Measurements from ENCODE around the gene ZP2.
"Not testable (repeated sequence)": the region's sequence is repeated elsewhere in the genome, so short reads cannot be mapped to it uniquely, and the experiment has no call there.

The ZP2 gene

DNA sequence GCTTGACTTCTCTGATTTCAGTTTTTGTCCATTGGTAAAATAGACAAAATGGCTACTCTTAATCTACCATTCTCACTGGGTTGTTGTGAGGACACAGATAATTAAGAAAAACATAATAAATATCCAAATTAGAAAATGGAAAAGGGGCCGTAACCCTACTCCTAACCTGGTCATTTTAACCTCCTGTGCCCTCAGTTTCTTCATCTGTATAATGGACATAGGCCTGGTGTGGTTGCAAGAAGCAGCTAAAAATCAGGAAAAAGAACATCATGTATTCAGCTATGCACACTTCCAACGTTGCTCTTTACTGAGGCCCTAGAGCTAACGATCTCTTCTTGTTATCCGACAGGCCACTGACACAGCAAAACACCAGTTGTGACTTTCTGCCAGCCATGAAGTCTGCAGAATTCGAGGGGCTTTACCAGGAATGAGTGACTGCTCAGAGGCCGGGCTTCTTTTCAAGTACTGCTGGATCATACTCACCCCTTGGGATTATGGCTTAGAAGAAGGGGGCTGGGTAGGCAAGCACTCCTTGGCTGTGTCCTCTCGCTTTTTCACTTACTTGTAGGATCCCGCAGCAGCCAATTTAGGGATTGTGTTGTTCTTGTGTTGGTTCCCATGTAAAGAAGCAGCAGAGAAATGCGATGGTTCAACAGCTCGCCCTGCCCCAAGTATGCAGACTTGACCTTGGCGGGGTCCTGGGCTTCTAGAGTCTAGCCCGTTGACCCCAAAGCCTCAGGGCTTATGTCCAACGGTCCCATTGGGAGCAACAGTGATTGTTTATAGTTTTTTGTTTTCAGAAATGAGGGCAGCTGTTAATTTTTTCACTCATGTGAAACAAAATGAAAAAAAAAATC lies 32.0 kb downstream of the ZP2 start:
- in situ Hi-C loops (cut with MboI; ENCODE audit: low sequenced_read_pairs): no loop called here

DNA sequence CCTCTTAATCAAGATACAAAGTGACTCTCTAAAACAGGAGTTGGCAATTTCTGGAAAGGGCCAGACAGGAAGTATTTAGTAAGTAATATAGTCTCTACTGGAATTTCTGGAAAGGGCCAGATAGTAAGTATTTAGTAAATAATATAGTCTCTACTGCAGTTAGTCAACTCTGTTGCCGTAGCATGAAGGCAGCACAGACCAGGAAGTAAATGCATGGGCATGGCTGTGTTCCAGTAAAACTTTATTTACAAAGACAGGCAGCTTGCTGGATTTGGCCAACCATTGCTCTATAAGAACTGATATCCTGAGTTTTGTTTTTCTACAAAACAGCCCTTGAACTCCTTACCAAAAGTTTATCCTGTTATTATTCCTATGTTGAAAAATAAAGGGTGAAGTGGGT lies 36.0 kb downstream of the ZP2 start:
- in situ Hi-C loops (cut with MboI; ENCODE audit: low sequenced_read_pairs): no loop called here

DNA sequence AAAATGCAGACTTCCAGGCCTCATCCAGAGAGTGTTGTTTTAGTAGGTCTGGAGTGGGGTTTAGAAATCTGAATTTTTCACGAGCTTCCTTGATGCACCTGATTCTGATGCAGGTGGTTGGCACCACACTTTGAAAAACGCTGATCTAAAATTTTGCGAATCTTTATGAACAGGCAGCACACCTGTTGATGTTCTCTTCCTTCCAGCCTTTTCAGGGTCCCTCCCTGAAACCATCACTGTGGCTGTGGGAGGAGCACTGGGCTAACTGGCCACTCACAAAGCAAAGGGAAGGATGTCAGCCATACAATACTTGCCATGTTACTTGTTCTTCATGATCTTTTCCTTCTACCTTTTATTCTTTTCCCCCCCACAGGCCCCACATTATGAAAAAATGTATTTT lies 38.7 kb downstream of the ZP2 start:
- in situ Hi-C loops (cut with MboI; ENCODE audit: low sequenced_read_pairs): no loop called here

DNA sequence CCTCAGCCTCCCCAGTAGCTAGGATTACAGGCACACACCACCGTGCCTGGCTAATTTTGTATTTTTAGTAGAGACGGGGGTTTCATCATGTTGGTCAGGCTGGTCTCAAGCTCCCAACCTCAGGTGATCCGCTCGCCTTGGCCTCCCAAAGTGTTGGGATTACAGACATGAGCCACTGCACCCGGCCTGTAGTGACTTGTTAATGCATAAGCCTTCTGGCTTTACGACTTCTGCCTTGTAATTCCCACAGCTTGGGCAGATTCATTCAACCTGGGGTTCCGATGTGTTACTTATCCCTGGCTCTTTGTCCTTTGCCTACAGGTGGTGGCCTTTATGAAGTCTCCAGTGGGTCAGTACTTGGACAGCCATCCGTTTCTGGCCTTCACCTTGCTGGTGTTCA lies 41.3 kb downstream of the ZP2 start:
- in situ Hi-C loops (cut with MboI; ENCODE audit: low sequenced_read_pairs): not testable (repeated sequence)

DNA sequence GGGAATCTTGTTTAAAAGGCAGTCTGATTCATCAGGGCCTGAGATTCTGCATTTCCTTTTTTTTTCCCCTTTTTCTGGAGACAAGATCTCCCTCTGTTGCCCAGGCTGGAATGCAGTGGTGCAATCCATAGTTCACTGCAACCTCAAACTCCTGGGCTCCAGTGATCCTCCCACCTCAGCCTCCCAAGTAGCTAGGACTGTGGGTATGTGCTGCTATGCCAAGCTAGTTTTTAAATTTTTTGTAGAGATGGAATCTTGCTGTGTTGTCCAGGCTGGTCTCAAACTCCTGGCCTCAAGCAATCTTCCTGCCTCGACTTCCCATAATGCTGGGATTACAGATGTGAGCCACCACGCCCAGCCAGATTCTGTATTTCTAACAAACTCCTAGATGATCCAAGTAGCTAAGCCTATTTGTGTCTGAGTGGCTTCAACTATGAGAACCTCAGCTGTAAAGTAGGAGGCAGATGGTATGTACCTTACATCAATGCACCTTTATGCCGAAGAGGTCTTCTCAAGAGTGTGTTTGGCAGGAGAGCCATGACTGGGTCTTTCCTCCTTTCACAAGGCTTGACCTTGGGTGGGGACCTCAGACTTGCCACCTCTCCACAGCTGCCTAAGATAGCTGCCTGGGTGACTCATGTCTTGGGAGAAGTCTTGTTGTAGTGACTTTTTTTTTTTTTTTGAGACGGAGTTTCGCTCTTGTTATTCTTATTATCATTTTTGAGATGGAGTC lies 42.0 kb downstream of the ZP2 start:
- in situ Hi-C loops (cut with MboI; ENCODE audit: low sequenced_read_pairs): no loop called here

DNA sequence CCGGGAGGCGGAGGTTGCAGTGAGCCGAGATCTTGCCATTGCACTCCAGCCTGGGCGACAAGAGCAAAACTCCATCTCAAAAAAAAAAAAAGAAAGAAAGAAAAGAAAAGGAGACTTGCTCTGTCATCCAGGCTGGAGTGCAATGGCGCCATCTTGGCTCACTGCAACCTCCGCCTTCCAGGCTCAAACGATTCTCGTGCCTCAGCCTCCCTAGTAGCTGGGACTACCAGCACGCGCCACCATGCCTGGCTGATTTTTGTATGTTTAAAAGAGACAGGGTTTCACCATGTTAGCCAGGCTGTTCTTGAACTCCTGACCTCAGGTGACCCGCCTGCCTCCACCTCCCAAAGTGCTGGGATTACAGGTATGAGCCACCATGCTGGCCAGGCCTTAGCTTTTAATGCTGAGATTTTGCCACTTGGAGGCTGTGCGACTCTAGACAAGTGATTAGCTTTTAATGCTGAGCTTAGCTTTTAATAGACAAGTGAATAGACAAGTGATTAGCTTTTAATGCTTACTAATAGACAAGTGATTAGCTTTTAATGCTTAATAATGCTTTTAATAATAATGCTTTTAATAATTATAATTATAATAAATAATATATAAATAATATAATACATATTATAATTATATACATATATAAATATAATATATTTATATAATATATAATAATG lies 43.3 kb downstream of the ZP2 start:
- in situ Hi-C loops (cut with MboI; ENCODE audit: low sequenced_read_pairs): no loop called here

DNA sequence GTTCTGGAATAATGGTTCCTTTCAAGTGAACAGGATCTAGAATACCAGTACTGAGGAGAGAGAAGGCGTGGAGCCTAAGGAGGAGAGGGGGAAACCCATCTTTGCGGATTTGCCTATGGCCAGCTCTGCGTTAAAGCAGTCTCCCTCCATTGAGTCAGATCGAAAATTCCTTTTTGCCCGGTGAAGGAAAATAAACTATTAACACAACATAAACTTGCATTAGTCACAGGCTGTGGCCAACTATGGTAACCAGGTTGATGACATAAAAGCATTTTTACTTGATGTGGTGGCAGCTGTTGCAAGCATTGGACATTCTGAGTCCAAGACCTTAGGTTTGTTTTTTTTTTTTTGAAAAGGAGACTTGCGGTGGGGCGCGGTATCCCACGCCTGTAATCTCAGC lies 44.0 kb downstream of the ZP2 start:
- in situ Hi-C loops (cut with MboI; ENCODE audit: low sequenced_read_pairs): no loop called here

DNA sequence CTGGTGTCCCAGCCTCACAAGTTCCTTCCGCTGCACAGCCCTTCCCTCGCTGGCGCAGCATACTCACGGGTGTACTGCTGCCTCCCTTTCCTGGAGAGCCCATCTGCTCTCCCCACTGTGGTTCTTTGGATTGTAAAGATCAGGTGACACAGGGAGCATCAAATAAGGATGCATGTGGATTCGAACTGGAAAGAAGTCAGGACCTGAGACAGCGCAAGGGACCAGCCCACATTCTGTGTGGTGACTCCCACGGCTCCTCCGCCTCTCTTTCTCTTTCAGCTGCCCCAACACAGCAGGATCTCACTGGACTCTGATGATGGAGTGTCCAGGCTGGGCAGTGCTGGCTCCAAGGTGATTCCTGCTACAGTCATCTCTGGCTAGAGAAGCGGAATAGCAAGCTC lies 44.8 kb downstream of the ZP2 start:
- in situ Hi-C loops (cut with MboI; ENCODE audit: low sequenced_read_pairs): no loop called here

DNA sequence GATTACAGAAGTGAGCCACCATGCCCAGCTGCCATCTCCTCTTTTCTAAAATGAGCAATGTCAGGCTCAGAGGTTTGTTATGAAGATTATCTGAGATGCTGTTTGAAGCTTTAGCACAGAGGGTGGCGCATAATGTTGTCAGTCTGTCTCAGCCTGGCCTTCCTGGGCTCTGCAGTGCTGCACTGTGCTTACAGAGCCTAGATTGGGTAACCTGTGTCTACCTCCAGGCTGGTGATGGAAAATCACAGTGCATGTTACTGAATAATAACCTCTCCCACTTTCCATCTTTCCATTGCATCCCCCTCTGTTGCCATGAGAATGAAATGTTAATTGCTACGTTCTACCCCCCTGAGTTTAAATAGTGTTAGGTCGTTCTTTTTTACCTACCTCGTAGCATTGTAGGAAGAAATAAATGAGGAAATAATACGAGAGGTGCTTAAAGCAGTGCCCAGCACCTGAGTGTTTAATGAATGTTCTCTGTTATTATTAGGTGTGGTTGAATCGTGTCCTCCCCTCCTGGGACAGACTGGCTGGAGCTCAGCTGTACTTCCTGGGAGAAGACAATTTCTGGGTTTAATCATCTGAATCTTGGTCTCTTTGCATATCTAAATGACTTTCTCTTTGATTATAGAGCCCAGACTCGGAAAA lies 46.7 kb downstream of the ZP2 start:
- in situ Hi-C loops (cut with MboI; ENCODE audit: low sequenced_read_pairs): no loop called here

DNA sequence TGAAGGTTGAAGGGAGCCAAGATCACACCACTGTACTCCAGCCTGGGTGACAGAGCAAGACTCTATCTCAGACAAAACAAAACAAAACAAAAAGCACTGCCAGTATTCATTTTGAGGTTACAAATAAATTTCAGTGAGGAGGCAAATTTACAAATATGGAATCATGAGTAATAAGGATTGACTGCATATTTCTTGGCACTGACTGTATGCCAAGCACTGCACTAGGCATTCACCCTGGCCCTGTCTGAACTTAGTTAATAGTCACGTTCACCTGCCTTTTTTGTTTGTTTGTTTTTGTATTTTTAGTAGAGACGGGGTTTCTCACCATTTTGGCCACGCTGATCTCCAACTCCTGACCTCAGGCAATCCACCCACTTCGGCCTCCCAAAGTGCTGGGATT lies 47.8 kb downstream of the ZP2 start:
- in situ Hi-C loops (cut with MboI; ENCODE audit: low sequenced_read_pairs): no loop called here

DNA sequence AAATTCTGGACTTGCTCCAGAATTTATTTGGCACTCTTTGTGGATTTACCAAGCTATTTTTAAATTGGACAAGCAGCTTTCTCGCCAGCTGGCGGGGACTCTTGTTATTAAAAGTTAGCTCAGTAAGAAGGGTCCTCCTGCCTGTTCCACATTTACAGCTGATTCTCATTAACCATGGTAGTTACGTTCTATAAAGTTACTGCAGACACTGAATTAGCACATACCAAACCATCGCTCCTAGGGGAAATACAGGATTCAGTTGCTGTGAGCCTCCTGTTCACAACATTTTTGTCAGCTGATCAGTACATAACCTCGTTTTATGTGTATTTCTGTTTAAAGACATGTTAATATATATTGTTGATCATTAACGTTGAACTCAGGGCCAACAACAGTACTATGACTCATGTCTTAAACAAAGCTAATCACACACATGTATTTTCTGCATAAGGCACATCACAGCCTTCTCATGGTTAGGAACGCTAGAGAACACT lies 48.7 kb downstream of the ZP2 start:
- in situ Hi-C loops (cut with MboI; ENCODE audit: low sequenced_read_pairs): no loop called here

DNA sequence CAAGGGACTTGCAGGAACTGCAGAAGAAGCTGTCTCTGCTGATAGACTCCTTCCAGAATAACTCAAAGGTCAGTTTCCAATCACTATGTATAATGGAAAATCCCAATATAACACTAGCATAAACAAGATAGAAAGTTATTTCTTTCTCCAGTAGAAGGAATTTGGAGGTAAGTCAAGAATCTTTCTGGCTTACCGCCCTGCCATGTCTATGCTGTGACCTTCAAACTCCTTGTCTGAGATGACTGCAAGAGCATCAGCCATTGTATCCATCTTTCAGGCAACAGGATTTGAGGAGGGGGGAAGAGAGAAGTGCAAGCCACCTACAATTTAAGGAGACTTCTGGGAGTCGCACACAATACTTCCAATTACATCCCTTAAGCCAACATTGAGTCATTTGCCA lies 50.2 kb downstream of the ZP2 start:
- in situ Hi-C loops (cut with MboI; ENCODE audit: low sequenced_read_pairs): no loop called here

DNA sequence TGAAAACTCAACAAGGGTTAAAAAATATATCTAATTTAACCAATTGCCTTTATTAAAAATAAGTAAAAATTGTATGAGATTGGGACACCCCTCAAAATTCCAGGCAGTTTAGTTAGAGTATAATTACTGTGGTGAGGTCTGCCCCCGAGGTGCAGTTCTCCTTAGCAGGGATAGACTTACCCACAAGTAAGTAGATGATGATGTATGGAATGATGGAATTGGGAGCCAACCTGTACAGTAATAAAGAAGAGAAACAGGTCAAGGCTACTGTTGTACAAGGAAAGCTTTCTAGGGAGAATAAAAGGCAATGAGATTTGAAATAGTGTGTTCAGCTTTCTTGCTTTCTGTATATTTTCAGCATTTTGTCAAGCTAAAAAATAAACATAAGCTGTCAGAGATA lies 51.1 kb downstream of the ZP2 start:
- in situ Hi-C loops (cut with MboI; ENCODE audit: low sequenced_read_pairs): no loop called here

DNA sequence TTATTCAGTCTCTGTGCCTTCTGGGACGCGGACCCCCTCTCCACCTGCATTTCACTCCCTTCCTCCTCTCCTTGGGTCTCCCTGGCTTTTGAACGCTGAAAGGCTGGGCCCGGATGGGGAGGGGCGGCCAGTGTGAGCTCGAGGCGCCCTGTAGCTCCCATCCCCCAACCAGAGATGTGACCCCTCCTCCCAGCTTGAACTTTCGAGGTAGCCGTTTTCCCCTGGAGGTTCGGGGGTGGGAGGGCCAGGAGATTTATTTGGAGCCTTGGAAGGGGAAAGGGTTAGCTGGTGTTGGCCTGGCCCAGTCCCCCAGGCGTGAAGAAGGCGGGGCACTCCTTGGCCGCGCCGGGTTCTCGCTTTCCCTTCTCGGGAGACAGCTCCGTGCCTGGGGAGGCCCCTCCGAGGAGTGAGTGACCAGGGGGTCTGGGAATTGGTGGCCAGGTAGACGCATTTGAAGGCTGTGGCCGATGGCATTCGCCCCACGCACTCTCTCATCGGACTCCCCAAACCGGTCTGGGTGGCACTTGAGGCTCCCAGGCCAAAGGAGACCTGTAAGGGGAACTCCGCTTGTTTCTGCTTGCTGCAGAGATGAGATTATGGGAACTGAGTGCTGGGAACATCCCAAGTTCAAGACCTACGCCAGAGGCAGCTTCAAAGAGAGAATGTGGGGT lies 52.0 kb downstream of the ZP2 start:
- in situ Hi-C loops (cut with MboI; ENCODE audit: low sequenced_read_pairs): no loop called here

DNA sequence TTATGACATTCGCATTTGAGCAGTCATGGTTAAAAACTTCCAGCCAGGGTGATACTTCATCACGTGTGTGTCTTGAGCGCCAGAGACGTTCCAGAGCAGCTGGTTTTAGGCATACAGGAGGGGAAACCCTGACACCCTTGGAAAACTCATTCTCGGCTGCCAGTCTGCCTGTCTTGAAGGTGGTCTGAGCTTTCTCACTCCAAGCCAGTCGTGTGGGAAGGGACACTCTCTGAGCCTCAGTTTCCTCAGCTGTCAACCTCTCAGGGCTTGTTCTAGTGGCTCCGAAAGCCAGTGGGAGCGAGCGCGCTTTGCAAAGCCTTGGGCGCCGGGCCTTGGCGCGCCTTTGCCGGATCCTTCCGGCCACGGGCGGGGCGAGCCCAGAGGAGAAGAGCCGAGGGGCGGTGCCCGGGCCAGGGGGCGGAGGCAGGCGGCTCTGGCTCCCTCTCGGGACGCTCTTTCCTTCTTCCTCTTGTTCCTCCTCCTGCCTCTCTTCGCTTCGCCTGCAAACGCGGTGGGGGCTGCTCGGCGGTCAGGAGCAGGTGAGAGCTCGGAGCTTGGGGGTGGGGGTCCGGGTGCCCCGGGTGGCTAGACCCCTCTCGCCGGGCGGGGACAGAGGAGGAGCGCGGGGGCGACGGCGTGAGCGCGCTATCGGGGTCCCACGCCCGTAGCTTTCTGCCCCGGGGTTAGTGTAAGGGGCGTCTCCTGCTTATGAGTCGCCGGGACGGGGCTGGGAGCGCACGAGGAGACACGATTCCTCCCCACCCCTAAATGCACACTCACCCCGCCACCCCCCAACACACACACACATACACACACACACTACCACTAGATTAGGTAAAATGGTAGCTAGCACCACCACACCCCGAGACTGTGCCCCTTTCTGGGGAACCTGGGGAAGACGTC lies 52.9 kb downstream of the ZP2 start, which contains the start of gene LDAF1:
Gene LDAF1, plus strand, starts transcription at position 467 of the 903 bp plus-strand sequence. CDS start 2,509 bp downstream, outside the sequence.
- in situ Hi-C loops (cut with MboI; ENCODE audit: low sequenced_read_pairs): no loop called here

DNA sequence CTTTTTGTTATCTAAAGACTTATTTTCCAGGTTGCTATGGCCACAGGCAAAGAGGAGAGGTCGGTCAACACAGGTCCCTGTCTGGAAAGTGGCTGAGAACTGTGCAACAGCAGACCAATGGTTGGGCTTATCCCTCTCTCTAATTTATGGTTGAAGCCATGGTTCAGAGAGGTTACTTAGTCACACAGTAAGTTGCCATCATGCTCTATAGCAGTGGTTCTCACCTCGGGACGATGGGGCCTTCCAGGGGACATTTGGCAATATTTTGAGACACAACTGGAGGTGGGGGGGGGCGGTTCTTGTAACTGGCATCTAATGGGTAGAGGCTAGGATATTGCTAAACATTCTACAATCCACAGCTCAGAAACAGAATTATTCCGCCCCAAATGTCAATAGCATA lies 53.7 kb downstream of the ZP2 start:
- in situ Hi-C loops (cut with MboI; ENCODE audit: low sequenced_read_pairs): no loop called here

DNA sequence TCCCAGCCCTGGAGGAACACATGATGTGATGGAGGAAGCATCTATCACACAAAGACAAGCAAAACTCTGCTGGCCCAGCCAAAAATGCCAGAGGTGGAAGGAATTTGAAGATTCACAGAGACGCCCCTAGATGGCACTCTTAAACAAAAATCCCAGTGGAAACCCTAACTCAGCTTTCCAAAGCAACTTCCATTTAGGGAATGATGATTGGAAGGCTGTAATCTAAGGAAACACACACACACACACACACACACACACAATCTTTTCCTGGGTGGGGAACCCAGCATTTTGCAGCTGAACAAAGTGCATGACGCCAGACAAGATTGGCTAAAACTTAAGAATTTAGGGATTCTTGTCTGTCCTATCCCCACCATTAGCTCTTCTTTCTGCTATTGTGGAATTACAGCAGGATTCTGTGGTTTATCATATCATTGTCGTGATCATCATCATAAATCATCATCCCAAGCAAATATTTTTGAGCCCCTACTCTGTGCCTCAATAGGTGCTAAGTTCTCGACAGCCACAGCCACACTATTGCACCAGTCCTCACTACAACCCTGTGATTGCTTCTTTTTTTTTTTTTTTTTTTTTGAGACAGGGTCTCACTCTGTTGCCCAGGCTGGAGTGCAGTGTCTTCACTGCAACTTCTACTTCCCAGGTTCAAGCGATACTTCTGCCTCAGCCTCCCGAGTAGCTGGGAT lies 54.5 kb downstream of the ZP2 start:
- in situ Hi-C loops (cut with MboI; ENCODE audit: low sequenced_read_pairs): no loop called here

DNA sequence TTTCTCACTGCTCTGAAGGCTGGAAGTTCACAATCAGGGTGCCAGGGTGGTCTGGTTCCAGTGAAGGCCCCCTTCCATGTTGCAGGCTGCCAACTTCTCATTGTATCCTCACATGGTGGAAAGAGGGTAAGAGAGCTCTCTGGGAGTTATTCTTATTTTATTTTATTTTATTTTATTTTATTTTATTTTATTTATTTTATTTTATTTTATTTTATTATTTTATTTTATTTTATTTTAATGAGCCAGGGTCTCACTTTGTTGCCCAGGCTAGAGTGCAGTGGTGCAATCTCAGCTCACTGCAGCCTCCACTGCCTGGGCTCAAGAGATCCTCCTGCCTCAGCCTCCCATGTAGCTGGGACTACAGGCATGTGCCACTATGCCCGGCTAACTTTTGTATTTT lies 55.4 kb downstream of the ZP2 start:
- in situ Hi-C loops (cut with MboI; ENCODE audit: low sequenced_read_pairs): not testable (repeated sequence)
